Stimulated activated naive CD8-positive, alpha-beta T cell treated with anti-CD3 and anti-CD28 coated beads, Interleukin-15, amount 100 ng/mL, for 72 hours (primary cell): ENCODE results near the gene DDX18.
"Not testable (repeated sequence)": the region's sequence is repeated elsewhere in the genome, so short reads cannot be mapped to it uniquely, and the experiment has no call there.

Experiments
- ATAC-seq: fragments of 150-1000 bp; cut with Tn5 transposase; 2 replicates; pipeline ENCODE4 v1.10.0; 2021; ENCODE audit warnings: mild to moderate bottlenecking, moderate library complexity
- DNase-seq, 2 donors: peaks; one replicate each; pipeline ENCODE4 v3.0.0; 2021 to 2022
- H3K27ac Mint-ChIP-seq, 2 donors: one replicate each; pipeline ENCODE4 v1.8.0; 2022; ENCODE audit warnings: mild to moderate bottlenecking in 2 of 2, mixed read lengths in 2 of 2, moderate library complexity in 2 of 2
- H3K27me3 Mint-ChIP-seq: one replicate; pipeline ENCODE4 v1.8.0; 2022; ENCODE audit warnings: mixed read lengths
- H3K4me1 Mint-ChIP-seq: one replicate; pipeline ENCODE4 v1.8.0; 2022; ENCODE audit warnings: mild to moderate bottlenecking, mixed read lengths
- H3K4me3 Mint-ChIP-seq, 2 donors: one replicate each; pipeline ENCODE4 v1.8.0; 2022; ENCODE audit warnings: mild to moderate bottlenecking in 2 of 2, mixed read lengths in 2 of 2, moderate library complexity in 1 of 2
- H3K9me3 Mint-ChIP-seq, 2 donors: one replicate each; pipeline ENCODE4 v1.8.0; 2022; ENCODE audit warnings: mixed read lengths in 2 of 2

DDX18 gene

DNA sequence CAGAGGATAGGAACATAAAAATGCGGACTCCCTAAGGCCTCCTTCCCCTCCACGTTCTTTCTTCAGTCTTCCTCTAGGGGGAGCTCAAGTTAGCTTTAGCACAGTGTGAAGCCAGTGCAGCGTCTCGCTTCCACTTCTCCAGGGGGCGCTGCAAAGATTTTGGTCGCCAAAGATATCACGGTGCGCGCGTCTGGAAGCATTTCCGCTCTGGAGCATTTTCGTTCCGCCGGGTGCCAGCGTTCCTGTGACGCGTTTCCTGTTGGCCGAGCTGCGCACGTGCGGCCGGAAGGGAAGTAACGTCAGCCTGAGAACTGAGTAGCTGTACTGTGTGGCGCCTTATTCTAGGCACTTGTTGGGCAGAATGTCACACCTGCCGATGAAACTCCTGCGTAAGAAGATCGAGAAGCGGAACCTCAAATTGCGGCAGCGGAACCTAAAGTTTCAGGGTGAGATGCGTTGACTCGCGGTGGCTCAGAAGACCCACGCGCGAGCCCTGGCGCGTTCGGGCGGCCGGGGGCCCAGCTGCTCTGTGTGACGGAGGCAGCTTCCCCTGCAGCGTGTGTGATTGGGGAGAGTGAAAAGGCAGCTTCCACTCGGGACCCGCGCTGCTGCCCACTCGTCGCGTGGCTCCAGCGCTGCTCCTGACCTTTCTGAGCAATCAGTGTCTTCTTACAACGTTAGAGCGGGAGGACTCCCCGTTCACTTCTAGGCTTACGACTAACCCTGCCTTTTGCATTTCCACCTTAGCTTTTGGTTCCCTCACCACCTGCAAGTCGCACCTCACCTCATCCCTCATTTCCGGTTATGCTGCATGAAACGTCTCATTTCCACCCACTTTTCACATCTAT, at the start of gene DDX18:
TSS of gene DDX18 (plus strand) at position 275 of the 848 bp plus-strand sequence. CDS start at position 362, 87 bp downstream.
- H3K9me3 Mint-ChIP-seq, result no peaks in the 10 kb centered on the region
- H3K27me3 Mint-ChIP-seq, result no peaks in the 10 kb centered on the region
- H3K4me1 Mint-ChIP-seq, result peaks cover 34% of the 10 kb centered on the region
- peak; percentile 95 to 98 for DNase-seq
- H3K27ac Mint-ChIP-seq, result peak within 1 kb of the TSS; percentile 97 to 98
- H3K4me3 Mint-ChIP-seq, result peak within 1 kb of the TSS; percentile 89 to 99
- ATAC-seq, result peak; percentile 95

DNA sequence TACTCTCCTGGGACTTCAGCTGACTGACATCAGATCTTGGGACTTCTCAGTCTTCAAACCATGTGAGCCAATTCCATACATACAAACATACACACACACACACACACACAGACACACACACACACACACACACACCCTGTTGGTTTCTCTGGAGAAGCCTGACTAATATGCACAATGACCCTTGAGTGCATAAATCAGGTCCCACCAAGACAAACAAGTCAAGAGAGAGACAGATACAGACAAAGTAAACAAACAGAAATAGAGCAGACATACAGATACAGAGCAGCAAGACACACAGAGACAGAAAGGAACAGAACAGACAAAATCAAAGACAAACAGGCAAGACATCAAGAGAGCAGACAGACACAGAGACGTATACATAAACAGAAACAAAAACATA, 43.8 kb upstream of the DDX18 start:
- no peak for ATAC-seq
- Mint-ChIP-seq H3K27ac (peak overlapping the region in 1 of 2 donors; percentile 19), H3K4me3 (no peak overlapping the region), H3K27me3 (peaks cover 8% of the 10 kb centered on the region), H3K9me3 (peaks cover 0 to 4% of the 10 kb centered on the region in 2 donors), H3K4me1 (no peaks in the 10 kb centered on the region)
- DNase-seq, result no peak

DNA sequence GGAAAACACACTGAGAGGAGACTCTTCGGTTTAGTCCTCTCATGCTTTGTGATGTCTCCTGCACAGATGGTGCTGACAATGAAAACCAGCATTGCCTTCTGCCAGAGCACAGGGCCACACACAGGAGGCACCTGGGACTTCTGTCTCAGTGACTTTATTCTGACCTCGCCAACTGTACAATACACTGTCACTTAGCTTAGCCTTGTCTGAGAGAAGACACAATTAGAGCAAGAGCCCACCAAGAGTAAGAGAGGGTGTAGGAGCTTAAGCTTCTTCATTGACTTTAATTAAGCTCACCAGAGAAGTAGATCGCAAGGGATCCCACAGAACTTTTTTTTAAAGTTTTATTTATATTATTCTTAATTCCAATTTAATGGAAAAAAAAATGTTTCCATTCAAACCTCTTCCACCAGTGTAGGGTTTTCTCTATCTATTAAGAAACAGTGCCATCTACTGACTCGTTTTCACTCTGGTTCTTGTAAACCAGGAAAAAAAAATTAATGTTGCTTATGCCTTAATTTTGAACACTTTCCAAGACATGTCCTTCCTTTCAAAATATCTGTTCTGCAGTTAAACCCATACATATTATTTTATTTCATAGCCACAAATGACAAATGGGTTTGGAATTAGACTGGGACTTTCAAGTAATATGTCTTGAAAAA, 42.4 kb upstream of the DDX18 start:
- no peak overlapping the region for H3K4me3 Mint-ChIP-seq
- H3K27me3 Mint-ChIP-seq, result peaks cover 8% of the 10 kb centered on the region
- DNase-seq (no peak), ATAC-seq (no peak)
- H3K9me3 Mint-ChIP-seq, result peaks cover 0 to 4% of the 10 kb centered on the region in 2 donors
- no peak overlapping the region for H3K27ac Mint-ChIP-seq
- H3K4me1 Mint-ChIP-seq, result no peaks in the 10 kb centered on the region

DNA sequence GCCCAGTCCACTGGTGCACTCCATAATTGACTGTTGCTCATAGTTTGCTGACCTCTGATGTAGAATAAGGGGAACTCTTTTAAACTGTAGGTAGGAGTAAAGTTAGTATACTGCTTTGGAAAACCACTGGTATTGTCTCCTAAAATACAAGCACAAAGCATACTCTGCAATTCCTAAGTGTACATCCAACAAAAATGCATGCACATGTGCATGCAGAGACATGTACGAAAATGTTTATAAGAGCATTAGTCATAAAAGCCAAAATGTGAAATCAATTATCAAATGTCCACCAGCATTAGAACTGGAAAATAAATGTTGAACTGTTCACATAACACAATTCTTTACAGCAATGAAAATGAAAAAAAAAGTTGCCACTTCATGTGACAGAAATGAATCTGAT, 39.8 kb upstream of the DDX18 start:
- no peak overlapping the region for H3K27ac Mint-ChIP-seq
- no peak for DNase-seq
- H3K4me3 Mint-ChIP-seq, result no peak overlapping the region
- H3K4me1 Mint-ChIP-seq, result no peaks in the 10 kb centered on the region
- no peak for ATAC-seq
- H3K9me3 Mint-ChIP-seq, result peaks cover 0 to 9% of the 10 kb centered on the region in 2 donors
- peaks cover 8% of the 10 kb centered on the region for H3K27me3 Mint-ChIP-seq

DNA sequence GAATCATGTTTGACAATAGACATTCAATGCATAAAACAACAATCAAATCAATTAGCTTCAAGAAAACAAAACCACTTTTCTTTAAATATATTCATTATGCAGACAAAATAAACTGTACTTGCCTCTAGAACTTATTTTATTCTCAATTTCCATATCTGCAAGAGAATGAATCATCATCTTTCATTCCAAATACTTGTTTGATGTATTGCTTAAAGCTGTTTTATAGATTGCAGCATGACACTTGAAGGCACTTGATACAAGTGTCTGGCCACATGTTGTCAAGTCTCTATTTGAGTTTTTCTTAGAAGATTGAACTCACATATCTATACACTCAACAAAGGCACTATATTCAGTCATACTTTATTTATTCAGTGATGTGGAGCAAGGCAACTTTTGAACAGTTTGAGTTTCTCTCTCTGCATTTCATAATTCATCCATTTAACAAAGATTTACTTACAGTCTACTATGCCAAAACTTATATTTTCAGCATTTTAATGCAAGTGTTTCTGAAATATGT, 38.7 kb upstream of the DDX18 start:
- Mint-ChIP-seq H3K27ac (no peak overlapping the region), H3K4me1 (no peaks in the 10 kb centered on the region)

DNA sequence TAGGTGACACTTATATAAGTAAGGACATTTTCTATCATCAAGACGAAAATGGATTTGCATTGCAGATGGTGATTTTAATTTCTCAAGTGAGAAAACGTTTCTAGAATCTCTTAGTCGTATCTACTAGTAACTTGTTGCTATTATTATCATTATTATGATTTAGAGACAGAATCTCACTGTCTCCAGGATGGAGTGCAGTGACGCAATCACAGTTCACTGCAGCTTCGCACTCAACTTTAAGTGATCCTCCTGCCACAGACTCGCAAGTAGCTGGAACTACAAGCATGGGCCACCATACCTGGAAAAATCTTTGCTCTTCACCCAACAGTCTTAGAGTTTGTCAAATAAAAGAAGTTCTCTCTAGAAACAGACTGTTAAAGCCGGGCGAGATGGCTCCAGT, 37.6 kb upstream of the DDX18 start:
- no peak overlapping the region for H3K4me3 Mint-ChIP-seq
- peaks cover 8% of the 10 kb centered on the region for H3K27me3 Mint-ChIP-seq
- peaks cover 0 to 15% of the 10 kb centered on the region in 2 donors for H3K9me3 Mint-ChIP-seq
- no peak overlapping the region for H3K27ac Mint-ChIP-seq
- ATAC-seq (no peak), DNase-seq (no peak)
- H3K4me1 Mint-ChIP-seq, result no peaks in the 10 kb centered on the region

More for the DNA sequence above, 38.7 kb upstream of the DDX18 start:
- Mint-ChIP-seq H3K9me3 (peaks cover 0 to 11% of the 10 kb centered on the region in 2 donors), H3K4me3 (no peak overlapping the region), H3K27me3 (peaks cover 8% of the 10 kb centered on the region)
- no peak for ATAC-seq
- DNase-seq, result no peak

DNA sequence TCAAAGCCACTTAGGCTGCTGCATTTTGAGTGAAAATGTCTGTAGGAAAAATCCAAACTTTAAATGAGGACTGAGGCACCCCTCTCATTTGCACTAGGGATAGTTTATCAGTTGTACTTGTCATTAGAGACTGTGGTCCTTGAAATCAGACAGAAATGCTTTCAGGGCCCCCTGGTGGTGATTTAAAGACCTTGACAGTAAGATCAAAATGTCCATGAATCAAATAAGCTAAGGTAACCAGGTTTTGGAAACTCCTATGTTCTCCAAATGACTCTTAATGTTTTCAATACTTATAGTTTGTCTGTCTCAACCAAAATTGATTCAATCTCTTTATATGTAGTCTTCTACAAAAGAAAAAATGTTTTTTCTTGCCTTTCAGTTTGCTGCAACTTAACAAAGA, 28.8 kb upstream of the DDX18 start:
- no peaks in the 10 kb centered on the region for H3K4me1 Mint-ChIP-seq
- no peak overlapping the region for H3K27ac Mint-ChIP-seq
- no peak overlapping the region for H3K4me3 Mint-ChIP-seq
- H3K9me3 Mint-ChIP-seq, result peaks cover 4 to 13% of the 10 kb centered on the region in 2 donors
- peaks cover 9% of the 10 kb centered on the region for H3K27me3 Mint-ChIP-seq
- ATAC-seq (peak; percentile 65), DNase-seq (peak; percentile 10 to 30)

DNA sequence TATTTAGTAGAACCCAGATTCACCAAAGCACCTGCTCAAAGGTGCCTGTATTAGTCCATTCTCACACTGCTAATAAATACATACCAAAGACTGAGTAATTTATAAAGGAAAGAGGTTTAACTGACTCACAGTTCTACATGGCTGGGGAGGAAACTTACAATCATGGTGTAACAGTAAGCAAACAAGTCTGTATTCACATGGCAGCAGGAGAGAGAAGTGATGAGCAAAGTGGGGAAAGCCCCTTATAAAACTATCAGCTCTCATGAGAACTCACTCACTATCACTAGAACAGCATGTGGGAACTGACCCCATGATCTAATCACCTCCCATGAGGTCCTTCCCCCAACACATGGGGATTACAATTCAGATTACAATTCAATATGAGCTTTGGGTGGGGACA, 28.0 kb upstream of the DDX18 start:
- peaks cover 0 to 13% of the 10 kb centered on the region in 2 donors for H3K9me3 Mint-ChIP-seq
- H3K27me3 Mint-ChIP-seq, result peaks cover 12% of the 10 kb centered on the region
- no peak overlapping the region for H3K4me3 Mint-ChIP-seq
- H3K27ac Mint-ChIP-seq, result no peak overlapping the region
- no peaks in the 10 kb centered on the region for H3K4me1 Mint-ChIP-seq
- DNase-seq, result no peak
- ATAC-seq, result no peak

DNA sequence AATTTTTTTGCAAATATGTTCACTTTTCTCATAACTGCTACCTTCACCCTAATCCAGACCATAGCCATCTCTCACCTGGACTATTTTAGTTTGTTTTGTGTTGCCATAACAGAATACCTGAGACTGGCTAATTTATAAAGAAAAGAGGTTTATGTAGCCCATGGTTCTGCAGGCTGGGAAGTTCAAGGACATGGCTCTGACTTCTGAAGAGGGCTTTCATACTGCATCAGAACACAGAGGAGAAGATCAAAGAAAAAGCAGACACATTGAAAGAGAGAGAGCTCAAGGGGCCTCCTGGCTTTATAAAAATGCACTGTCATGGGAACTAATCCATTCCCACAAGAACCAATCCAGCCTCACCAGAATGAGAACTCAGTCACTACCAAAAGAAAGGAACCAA, 25.0 kb upstream of the DDX18 start:
- DNase-seq (no peak), ATAC-seq (no peak)
- Mint-ChIP-seq H3K4me1 (no peaks in the 10 kb centered on the region), H3K27me3 (peaks cover 19% of the 10 kb centered on the region), H3K4me3 (no peak overlapping the region), H3K9me3 (peaks cover 0 to 13% of the 10 kb centered on the region in 2 donors), H3K27ac (no peak overlapping the region)

DNA sequence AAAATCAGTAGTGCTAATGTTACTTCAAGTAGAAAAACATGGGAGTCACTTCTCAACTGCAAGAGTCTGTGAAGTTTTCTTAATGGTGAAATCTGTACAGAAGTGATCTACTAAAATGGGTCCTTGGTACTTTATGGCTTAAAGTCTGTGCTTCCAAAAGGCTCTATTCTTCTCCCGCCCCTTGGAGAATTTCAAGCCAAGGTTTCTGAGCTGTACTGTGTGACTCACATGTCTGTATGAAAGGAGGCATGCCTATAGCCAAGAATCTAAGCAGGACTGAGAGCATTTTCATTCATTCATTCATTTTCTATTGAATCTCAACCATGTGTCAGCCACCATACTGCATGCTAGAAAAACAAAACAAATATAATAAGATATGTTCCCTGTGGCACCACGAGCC, 19.8 kb upstream of the DDX18 start:
- no peak overlapping the region for H3K4me3 Mint-ChIP-seq
- H3K4me1 Mint-ChIP-seq, result no peaks in the 10 kb centered on the region
- DNase-seq, result no peak
- H3K27me3 Mint-ChIP-seq, result peaks cover 17% of the 10 kb centered on the region
- ATAC-seq, result no peak
- peaks cover 0 to 9% of the 10 kb centered on the region in 2 donors for H3K9me3 Mint-ChIP-seq
- H3K27ac Mint-ChIP-seq, result no peak overlapping the region

DNA sequence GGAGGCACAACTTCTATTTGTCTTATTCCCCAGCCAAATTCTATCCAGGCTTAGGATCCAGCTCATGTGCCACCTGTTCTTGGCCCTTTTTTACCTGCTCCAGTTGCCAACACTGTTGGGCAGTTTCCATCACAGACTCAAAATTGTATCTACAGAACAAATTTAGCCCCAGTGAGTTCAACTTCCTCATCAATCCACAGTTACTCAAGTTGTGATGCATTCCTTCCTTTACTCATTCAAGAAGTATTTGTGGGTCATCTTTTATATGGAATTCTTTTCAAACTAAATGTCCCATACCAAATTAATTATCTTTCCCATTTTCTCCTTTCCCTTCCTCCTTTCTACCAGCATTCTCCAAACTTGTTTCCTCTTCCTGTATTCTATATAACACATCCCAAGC, 12.7 kb upstream of the DDX18 start:
- no peaks in the 10 kb centered on the region for H3K9me3 Mint-ChIP-seq
- no peak for DNase-seq
- H3K4me1 Mint-ChIP-seq, result peaks cover 7% of the 10 kb centered on the region
- ATAC-seq, result no peak
- H3K27me3 Mint-ChIP-seq, result peaks cover 24% of the 10 kb centered on the region
- no peak overlapping the region for H3K4me3 Mint-ChIP-seq
- H3K27ac Mint-ChIP-seq, result no peak overlapping the region

DNA sequence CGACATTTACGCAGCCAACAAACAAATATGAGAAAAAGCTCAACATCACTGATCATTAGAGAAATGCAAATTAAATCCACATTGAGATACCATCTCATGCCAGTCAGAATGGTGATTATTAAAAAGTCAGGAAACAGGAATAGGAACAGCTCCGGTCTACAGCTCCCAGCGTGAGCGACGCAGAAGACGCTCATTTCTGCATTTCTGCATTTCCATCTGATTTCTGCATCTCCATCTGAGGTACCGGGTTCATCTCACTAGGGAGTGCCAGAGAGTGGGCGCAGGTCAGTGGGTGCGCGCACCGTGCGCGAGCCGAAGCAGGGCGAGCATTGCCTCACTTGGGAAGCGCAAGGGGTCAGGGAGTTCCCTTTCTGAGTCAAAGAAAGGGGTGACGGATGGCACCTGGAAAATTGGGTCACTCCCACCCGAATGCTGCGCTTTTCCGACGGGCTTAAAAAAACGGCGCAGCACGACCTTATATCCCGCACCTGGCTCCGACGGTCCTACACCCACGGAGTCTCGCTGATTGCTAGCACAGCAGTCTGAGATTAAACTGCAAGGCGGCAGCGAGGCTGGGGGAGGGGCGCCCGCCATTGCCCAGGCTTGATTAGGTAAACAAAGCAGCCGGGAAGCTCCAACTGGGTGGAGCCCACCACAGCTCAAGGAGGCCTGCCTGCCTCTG, 10.7 kb upstream of the DDX18 start:
- H3K4me3 Mint-ChIP-seq, result peak overlapping the region; percentile 77 to 84

DNA sequence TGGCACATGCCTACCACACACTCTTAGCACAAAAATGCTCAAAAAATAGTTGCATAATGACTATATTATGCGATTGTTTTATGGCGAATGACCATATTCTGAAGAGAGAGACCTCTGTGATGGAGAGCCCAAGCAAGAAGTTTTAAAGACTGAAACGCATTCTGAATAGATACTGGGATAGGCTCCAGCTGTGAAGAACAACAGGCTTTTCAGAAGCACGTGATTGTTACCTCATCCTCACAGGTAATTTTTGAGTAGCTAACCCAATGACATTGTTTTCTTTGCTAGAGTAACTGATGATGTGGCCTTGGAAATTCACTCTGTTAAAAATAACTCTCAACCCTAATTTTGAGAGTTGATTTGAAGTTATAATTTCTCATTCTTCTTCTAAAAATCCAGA, 2.0 kb upstream of the DDX18 start:
- no peak overlapping the region for H3K4me3 Mint-ChIP-seq
- H3K4me1 Mint-ChIP-seq, result peaks cover 12% of the 10 kb centered on the region
- no peaks in the 10 kb centered on the region for H3K9me3 Mint-ChIP-seq
- H3K27me3 Mint-ChIP-seq, result no peaks in the 10 kb centered on the region
- H3K27ac Mint-ChIP-seq, result no peak overlapping the region
- no peak for ATAC-seq
- no peak for DNase-seq

More for the DNA sequence above, 10.7 kb upstream of the DDX18 start:
- peak; percentile 10 to 19 for DNase-seq
- peak overlapping the region; percentile 45 to 78 for H3K27ac Mint-ChIP-seq
- H3K27me3 Mint-ChIP-seq, result peaks cover 24% of the 10 kb centered on the region
- not testable (repeated sequence) for ATAC-seq, H3K4me1 Mint-ChIP-seq, H3K9me3 Mint-ChIP-seq

DNA sequence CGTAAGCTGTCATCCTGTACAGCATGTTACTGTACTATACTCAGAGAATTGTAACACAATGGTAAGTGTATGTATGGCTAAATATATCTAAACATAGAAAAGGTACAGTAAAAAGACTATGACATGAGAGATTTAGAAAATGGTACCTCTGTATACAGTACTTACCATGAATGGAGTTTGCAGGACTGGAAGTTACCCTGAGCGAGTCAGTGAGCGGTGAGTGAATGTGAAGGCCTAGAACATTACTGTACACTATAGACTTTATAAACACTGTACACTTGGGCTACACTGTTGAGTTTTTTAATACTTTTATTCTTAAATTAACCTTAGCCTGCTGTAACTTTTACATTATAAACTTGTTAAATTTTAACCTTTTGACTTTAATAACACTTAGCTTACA, 1.5 kb downstream of the DDX18 start:
- ATAC-seq (no peak), DNase-seq (no peak)
- no peaks in the 10 kb centered on the region for H3K27me3 Mint-ChIP-seq
- peak overlapping the region; percentile 89 to 99 for H3K4me3 Mint-ChIP-seq
- H3K4me1 Mint-ChIP-seq, result peaks cover 43% of the 10 kb centered on the region
- H3K27ac Mint-ChIP-seq, result peak overlapping the region in 1 of 2 donors; percentile 97
- no peaks in the 10 kb centered on the region for H3K9me3 Mint-ChIP-seq

DNA sequence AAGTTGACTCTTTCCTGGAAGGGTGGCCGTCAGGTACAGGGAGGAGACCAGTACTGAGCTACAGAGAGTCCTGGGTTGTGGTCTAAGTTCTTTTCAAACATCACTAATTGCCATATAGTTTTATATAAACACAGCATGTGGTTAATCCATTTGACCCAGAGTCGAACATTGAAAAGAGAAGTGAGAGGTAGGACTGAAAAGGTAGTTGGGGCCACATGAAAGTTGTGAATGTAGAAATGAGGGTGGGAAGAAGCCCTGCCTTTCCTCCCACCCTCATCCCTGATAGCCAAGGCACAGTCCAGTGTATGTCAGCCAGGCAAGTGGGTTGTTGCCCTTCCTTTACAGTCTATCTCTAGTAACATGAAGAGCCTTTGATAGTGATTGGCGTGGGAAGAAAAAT, 4.4 kb downstream of the DDX18 start:
- ATAC-seq, result no peak
- Mint-ChIP-seq H3K27me3 (no peaks in the 10 kb centered on the region), H3K9me3 (no peaks in the 10 kb centered on the region), H3K4me3 (no peak overlapping the region), H3K27ac (peak overlapping the region in 1 of 2 donors; percentile 74), H3K4me1 (peaks cover 37% of the 10 kb centered on the region)
- DNase-seq, result no peak
